NT2/D1 (cell line): ENCODE data around the gene PDHX.
"Not testable (repeated sequence)": the region's sequence is repeated elsewhere in the genome, so short reads cannot be mapped to it uniquely, and the experiment has no call there.

ENCODE experiments used
- DNase-seq: peaks from one replicate; pipeline ENCODE4 v3.0.0-alpha.2; 2011; ENCODE audit warnings: low read depth, low spot score
- H3K27me3 ChIP-seq: 2 replicates; pipeline ENCODE4 v1.6.0; 2011; ENCODE audit warnings: mild to moderate bottlenecking; ENCODE audit not compliant: insufficient read length, insufficient read depth
- H3K36me3 ChIP-seq: 2 replicates; pipeline ENCODE4 v1.6.1; 2011; ENCODE audit warnings: mild to moderate bottlenecking, low read length, mixed read lengths; ENCODE audit not compliant: insufficient read depth, insufficient read length
- H3K4me1 ChIP-seq: 2 replicates; pipeline ENCODE4 v1.5.1; 2011; ENCODE audit not compliant: insufficient read depth, insufficient read length
- H3K4me3 ChIP-seq: 2 replicates; pipeline ENCODE4 v1.5.1; 2011; ENCODE audit warnings: low read depth; ENCODE audit not compliant: insufficient read length
- H3K9ac ChIP-seq: 2 replicates; pipeline ENCODE4 v1.6.0; 2011; ENCODE audit warnings: low read depth; ENCODE audit not compliant: insufficient read length
- H3K9me3 ChIP-seq: 2 replicates; pipeline ENCODE4 v1.5.1; 2011; ENCODE audit warnings: mild to moderate bottlenecking, low read length; ENCODE audit not compliant: insufficient read depth
- SUZ12 ChIP-seq: IDR thresholded peaks from 2 replicates; pipeline ENCODE4 v1.6.1; 2011; ENCODE audit not compliant: insufficient read length, insufficient read depth; ENCODE audit errors: extremely low read depth
- YY1 ChIP-seq: IDR thresholded peaks from 2 replicates; pipeline ENCODE4 v1.6.1; 2011; ENCODE audit not compliant: insufficient read length, insufficient read depth
- ZNF274 ChIP-seq: IDR thresholded peaks from 2 replicates; pipeline ENCODE4 v1.6.1; 2011; ENCODE audit warnings: mild to moderate bottlenecking, low read depth, low read length

PDHX gene

GRCh38 chr11:34887260-34887659, 29.2 kb upstream of the PDHX start:
- Histone ChIP-seq H3K9ac (no peak overlapping the region), H3K27me3 (no peaks in the 10 kb centered on the region), H3K4me3 (no peak overlapping the region), H3K36me3 (peaks cover 17% of the 10 kb centered on the region), H3K9me3 (no peaks in the 10 kb centered on the region), H3K4me1 (no peaks in the 10 kb centered on the region)
- TF ChIP-seq ZNF274, result no peak
- no peak for TF ChIP-seq SUZ12
- TF ChIP-seq YY1, result no peak
- DNase-seq, result no peak

- Histone ChIP-seq H3K9me3 (no peaks in the 10 kb centered on the region), H3K9ac (no peak overlapping the region), H3K4me1 (no peaks in the 10 kb centered on the region), H3K36me3 (peaks cover 13% of the 10 kb centered on the region), H3K27me3 (no peaks in the 10 kb centered on the region), H3K4me3 (no peak overlapping the region)
- TF ChIP-seq YY1 (no peak), SUZ12 (no peak), ZNF274 (no peak)
- DNase-seq, result no peak
These were observed 26.3 kb upstream of the PDHX start for GRCh38 chr11:34890089-34890488.

- no peaks in the 10 kb centered on the region for H3K4me1 ChIP-seq
- no peak overlapping the region for H3K4me3 ChIP-seq
- no peak for DNase-seq
- peaks cover 13% of the 10 kb centered on the region for H3K36me3 ChIP-seq
- no peak overlapping the region for H3K9ac ChIP-seq
- H3K27me3 ChIP-seq, result no peaks in the 10 kb centered on the region
- TF ChIP-seq SUZ12 (no peak), ZNF274 (no peak), YY1 (no peak)
- no peaks in the 10 kb centered on the region for H3K9me3 ChIP-seq
These were observed 25.6 kb upstream of the PDHX start for GRCh38 chr11:34890812-34891211.

- Histone ChIP-seq H3K4me3 (no peak overlapping the region), H3K36me3 (peaks cover 9% of the 10 kb centered on the region), H3K9ac (no peak overlapping the region), H3K9me3 (no peaks in the 10 kb centered on the region), H3K27me3 (no peaks in the 10 kb centered on the region), H3K4me1 (no peaks in the 10 kb centered on the region)
- no peak for DNase-seq
- TF ChIP-seq YY1 (no peak), ZNF274 (no peak), SUZ12 (no peak)
These were observed 24.8 kb upstream of the PDHX start for GRCh38 chr11:34891611-34892010.

- no peak for DNase-seq
- Histone ChIP-seq H3K4me3 (no peak overlapping the region), H3K36me3 (no peaks in the 10 kb centered on the region), H3K9me3 (peaks cover 5% of the 10 kb centered on the region; the same call in 1 of the 2 replicates), H3K9ac (no peak overlapping the region), H3K4me1 (no peaks in the 10 kb centered on the region), H3K27me3 (no peaks in the 10 kb centered on the region)
- TF ChIP-seq SUZ12, result no peak
These were observed 23.0 kb upstream of the PDHX start for GRCh38 chr11:34893416-34893815.

GRCh38 chr11:34896191-34896590, 20.2 kb upstream of the PDHX start:
- not testable (repeated sequence) for H3K4me1 ChIP-seq, H3K4me3 ChIP-seq, H3K36me3 ChIP-seq, H3K9ac ChIP-seq, H3K27me3 ChIP-seq, DNase-seq
- peaks cover 29% of the 10 kb centered on the region for H3K9me3 ChIP-seq

- no peak for TF ChIP-seq SUZ12
- TF ChIP-seq YY1, result no peak
- no peak for TF ChIP-seq ZNF274
- Histone ChIP-seq H3K4me1 (no peaks in the 10 kb centered on the region), H3K4me3 (no peak overlapping the region), H3K9ac (no peak overlapping the region), H3K36me3 (no peaks in the 10 kb centered on the region), H3K9me3 (peaks cover 38% of the 10 kb centered on the region), H3K27me3 (no peaks in the 10 kb centered on the region)
- no peak for DNase-seq
These were observed 19.1 kb upstream of the PDHX start for GRCh38 chr11:34897171-34897870.

GRCh38 chr11:34898474-34898873, 17.9 kb upstream of the PDHX start:
- TF ChIP-seq SUZ12 (no peak), ZNF274 (no peak), YY1 (no peak)
- DNase-seq, result no peak
- Histone ChIP-seq H3K27me3 (no peaks in the 10 kb centered on the region), H3K4me1 (no peaks in the 10 kb centered on the region), H3K4me3 (no peak overlapping the region), H3K36me3 (no peaks in the 10 kb centered on the region), H3K9me3 (peaks cover 48% of the 10 kb centered on the region), H3K9ac (no peak overlapping the region)
